ENCODE measurements around the gene CTSF.
"Not testable (repeated sequence)": the region's sequence is repeated elsewhere in the genome, so short reads cannot be mapped to it uniquely, and the experiment has no call there.

CTSF gene

DNA sequence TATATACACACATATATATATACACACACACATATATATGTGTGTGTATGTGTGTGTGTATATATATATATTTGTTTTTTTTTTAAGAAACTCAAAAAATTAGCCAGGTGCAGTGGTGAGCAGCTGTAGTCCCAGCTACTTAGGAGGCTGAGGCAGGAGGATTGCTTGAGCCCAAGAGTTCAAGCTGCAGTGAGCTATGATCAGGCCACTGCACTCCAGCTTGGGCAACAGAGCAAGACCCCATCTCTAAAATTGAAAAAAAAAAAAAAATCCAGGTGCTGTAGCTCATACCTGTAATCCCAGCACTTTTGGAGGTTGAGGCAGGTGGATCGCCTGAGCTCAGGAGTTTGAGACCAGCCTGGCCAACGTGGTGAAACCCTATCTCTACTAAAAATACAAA, 20.9 kb upstream of the CTSF start:
- not testable (repeated sequence) for ATAC-seq

DNA sequence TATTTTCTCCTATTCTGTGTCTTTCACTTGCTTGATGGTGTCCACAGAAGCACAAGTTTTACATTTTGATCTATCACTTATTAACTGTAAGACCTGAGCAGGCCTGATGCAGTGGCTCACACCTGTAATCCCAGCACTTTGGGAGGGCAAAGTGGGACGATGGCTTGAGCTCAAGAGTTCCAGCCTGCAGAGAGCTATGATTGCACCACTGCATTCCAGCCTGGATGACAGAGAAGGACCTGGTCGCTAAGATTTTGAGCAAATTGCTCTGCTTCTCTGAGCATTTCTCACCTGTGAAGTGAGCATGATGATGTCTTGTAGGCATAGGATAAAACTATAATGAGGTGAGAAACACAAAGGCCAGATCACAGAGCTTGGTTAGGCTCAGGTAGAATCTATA, 17.7 kb upstream of the CTSF start:
- no peak for ATAC-seq

DNA sequence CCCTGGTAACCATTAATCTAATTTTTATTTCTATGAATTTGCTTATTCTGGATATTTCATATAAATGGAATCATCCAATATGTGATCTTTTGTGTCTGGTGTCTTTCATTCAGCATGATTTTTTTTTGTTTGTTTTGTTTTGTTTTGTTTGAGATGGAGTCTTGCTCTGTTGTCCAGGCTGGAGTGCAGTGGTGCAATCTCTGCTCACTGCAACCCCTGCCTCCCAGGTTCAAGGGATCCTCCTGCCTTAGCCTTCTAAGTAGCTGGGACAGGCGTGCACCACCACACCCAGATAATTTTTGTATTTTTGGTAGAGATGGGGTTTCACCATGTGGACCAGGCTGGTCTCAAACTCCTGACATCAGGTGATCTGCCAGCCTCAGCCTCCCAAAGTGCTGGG, 17.0 kb upstream of the CTSF start:
- not testable (repeated sequence) for ATAC-seq

DNA sequence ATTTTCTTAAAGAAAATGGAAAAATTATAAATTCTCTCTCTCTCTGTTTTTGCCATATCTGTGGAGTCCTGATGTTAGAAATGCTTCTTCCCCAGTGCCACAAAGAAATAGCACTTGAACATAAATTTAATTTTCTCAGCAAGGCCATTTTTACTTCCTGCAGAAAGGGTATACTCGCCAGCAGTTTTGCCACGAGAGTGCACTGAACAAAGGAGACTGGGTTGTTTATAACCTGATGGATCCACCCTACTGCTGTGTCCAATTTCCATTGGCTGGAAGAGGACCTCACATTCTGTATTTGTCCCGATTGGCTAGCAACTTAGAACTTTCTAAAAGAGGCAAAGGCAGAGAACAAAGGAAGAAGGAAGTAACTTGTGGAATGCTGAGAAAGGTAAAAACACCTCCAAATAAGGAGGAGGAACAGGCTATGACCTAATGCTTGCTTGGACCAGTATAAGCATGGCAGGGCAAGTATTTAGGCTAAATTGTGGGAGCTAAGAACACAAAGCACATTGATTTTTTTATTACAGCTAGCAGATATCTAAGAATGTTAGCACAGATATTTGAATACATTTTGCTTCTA, 14.2 kb upstream of the CTSF start:
- ATAC-seq: not testable (repeated sequence)

DNA sequence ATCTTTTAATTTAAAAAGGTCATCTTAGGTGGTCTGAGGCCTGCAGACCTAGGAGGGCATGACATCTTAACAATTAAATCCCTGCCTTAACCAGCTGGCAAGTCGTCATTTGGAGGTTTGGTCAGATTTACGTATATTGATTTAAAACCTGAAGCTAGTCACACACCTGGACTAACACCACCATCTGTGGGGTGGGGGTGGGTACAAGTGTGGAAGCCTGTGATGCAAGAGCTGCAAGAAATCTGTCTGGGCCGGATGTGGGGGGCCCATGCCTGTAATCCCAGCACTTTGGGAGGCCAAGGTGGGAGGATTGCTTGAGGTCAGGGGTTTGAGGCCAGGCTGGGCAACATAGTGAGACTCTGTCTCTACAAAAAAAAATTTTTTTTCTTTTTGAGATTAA, 12.9 kb upstream of the CTSF start:
- no peak for ATAC-seq

DNA sequence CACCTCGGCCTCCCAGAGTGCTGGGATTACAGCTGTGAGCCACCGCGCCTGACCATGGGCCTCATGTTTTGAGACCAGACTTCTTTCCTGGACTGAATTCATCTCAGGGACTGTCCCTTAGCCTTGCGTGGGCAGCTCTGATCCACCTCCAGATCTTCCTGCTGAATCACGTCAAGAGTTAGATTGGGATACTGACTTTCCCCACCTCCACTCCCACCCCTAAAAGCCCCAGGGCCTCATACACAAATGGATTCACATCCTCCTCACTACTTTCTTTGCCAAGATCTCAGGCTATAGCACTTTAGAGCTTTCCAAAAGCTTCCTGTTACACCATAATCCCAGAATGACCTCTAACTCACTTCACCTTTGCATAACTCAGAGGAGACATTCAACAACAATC, 12.4 kb upstream of the CTSF start:
- ATAC-seq: no peak

DNA sequence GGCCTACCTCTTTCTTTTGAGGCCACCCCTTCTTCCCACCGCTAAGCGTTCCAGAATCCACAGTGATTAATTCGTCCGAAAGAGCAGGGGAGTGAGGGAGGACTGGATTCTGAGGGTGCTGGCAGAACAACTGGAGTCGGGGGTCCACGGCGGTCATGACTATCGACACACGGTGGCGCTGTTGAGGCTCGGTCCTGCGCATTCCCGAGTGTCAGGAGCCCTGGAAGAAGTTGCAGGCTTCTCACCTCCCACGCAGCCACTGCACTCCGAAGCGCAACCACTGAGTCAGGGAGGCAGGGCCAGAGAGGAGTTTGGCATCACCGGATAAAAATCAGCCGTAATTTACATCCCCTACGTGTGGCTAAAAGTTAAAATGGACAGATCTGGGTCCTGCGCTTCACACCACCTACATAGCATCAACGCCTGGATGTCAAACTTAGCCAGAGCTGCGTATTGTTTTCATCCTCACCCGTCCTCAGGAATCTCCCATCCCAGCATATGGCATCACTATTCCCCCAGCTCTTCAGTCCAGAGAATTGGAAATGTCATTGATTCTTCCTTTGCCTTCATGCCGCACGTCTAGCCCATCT, 10.7 kb upstream of the CTSF start:
- peak; percentile 70 to 85 for ATAC-seq

DNA sequence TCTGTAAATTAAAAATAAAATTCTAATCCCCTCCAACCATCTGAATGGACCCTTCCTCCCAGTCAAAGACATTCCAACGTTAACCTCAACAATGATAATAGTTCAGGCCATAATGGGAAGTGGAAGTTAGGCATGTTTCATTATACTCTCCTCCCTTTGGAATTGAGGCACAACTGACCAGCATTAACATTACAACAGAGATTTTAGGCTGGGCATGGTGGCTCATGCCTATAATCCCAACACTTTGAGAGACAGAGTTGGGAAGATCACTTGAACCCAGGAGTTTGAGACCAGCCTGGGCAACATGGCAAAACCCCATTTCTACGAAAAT, 2.4 kb upstream of the CTSF start:
- ATAC-seq: no peak

DNA sequence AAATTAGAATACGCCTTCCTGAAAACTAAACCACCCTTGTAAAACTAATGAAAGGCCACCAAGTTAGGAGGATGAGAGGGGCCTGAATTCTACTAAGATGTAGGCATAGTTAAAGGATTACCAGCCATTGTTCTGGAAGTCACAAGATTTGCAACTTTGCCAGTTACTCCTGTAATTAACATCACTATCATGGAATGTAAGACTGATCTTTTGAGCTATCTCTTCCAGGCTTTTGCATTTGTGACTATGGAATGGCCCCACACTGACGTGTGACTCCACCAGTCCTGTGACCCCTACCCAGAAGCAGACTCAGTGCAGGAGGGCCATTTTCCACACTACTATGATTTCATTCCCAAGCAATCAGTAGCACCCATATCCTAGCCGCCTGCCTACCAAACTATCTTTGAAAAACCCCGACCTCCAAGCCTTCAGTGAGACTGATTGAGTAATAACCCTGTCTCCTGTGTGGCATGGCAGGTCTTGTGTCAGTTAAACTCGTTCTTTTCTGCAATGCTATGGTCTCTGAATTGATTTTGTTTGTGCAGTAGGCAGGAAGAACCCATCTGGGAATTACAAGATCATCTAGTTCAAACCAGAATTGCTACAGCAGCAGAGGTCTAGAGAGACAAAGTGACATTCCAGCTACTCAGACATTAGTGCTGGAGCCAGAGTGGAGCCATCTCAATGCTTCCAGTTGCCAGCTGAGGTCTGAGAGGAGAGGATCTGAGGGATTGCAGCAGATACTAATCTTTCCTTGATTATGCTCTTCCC, 1.9 kb upstream of the CTSF start:
- no peak for ATAC-seq

DNA sequence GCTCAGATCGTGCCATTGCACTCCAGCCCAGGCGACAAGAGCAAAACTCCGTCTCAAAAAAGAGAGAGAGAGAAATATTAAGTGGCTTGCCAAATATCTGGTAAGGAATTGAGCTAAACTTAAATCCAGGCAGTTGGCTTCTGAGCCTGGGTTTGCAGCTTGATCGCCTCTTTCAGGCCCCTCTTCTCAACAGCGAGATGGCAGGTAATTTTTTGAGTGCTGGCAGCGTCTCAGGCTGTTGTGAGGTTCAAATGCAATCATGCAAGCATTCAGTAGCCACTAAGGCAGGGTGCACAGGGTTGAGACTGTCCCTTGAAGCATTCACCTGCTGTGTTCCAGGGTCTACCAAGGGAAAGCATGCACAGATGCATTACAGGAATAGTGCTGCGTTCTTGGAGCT, 670 bp upstream of the CTSF start:
- no peak for ATAC-seq

DNA sequence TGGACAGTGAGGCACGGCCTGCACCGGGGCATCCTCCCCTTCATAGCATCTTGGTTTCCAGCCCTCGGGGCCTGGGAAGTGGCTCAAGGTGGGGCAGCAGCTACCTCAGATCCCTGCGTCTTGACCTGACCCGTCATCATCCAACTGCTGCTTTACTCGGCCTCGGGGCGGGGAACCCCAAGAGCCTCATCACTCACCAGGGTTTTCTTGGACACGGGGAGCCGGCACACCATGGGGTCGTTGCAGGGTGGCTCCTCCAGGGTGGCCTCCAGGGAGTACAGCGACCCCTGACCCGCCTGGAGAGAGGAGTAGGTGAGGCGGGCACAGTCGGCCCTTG, 651 bp downstream of the CTSF start:
- ATAC-seq: no peak

DNA sequence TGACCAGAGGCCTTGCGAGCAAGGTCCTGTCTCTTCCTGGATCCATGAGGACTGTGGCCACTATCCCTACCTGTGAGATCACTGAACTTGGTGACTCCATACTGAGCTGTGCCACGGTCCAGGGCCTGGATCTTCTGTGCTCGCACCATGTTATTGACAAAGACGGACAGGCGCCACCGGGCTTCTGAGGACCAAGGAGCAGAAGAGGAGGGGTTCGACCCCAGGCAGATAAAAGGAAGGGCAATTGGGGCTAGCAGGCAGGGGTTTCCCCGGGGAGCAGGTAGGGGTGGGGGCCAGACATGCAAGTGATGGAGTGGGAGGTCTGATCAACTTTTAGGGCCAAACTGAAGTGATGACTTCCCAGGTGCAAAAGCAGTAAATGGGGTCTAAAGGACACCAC, 2.2 kb downstream of the CTSF start:
- ATAC-seq: no peak

DNA sequence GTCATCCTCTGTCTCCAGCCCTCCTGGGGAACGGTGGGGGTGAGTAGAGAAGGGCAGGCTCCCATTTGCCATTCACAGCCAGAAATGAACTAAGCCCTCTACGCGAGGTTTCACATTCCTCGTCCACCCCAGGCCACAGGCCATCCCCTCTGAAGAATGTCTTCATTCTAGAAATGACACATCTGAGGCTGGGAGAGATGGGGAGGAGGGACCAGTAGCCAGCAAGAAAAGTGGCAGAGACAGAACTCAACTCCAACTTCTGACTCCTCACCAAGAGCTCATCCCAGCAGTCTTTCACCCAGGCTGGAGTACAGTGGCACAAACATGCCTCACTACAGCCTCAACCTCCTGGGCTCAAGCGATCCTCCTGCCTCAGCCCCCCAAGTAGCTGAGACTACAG, 3.4 kb downstream of the CTSF start:
- no peak for ATAC-seq

DNA sequence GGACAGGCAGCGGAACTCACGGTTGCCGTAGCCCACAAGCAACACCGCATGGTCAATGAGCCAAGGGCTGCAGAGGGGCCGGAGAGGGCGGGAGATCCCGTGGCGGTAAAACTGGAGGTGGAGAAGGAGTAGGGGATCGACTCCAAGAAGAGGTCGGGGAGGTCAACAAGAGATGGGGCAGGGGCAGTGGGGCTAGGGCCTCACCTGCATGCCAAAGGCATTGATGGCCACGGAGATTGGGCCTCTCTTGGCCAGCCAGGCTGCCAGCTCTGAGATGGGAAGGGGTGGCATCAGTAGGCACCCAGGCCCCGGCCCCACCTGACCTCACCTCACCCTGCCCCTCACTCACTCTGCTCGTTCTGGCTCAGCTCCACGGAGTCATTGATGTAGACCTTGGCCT, 3.9 kb downstream of the CTSF start:
- no peak for ATAC-seq

DNA sequence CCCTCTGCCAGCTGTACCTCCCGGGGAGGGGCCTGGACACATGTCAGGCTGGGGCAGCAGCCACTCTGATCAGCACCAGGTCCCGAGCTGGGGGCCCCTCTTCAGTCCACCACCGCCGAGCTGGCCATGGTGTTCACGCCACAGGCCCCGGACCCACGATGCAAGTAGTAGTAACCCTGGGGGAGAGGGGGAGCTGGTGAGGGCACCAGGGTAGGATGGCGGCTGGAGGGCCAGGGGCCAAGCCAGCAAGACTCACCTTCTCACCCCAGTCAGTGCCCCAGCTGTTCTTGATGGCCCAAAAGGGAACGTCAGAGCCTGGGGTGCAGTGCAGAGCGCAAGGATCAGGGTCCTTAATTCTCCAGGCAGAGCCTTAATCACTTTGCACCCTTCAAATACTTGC, 4.6 kb downstream of the CTSF start:
- ATAC-seq: no peak

DNA sequence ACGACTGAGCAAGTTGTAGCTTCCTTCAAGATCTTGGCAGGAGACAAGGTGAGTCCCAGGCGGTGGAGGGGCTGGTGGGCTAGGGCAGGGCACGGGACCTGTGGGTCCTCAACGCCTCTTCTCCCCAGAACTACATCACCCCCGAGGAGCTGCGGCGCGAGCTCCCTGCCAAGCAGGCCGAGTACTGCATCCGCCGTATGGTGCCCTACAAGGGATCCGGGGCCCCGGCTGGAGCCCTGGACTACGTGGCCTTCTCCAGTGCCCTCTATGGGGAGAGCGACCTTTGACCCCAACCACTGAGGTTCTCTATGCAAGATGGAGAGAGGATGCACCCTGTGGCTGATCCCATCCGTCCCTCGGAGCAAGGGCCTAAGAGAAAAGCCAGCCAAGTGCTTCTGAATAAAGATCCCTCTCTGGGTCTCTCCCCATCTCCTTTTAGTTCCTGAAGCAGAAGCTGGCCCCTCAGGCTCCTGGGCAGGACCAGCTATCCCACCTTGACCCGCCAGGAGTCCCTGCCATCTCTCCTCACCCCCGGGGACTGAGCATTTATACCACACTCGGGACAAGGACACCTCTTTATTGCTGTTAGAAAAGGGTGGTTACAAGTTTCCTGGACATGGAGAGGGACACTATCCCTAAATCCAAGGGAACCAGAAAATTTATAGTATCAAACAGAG, 5.4 kb downstream of the CTSF start:
- no peak for ATAC-seq

DNA sequence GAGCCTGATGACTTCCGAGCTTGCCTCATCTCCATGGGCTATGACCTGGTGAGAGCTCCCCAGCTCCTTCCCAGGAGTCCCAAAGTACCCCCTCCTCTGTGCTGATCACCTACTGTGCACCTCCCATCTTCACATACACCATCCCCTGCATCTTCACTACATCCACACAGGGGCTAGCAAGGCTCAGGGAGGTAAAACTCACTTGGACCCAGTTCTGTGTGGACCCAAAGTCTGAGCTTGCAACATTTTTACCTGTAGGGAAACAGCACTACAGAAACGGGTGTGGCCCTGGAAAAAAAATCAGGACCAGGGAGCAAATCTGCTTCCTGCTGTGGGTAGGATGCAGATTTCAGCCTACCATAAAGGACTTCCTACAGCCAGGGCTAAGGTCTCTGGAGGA, 6.1 kb downstream of the CTSF start:
- no peak for ATAC-seq

DNA sequence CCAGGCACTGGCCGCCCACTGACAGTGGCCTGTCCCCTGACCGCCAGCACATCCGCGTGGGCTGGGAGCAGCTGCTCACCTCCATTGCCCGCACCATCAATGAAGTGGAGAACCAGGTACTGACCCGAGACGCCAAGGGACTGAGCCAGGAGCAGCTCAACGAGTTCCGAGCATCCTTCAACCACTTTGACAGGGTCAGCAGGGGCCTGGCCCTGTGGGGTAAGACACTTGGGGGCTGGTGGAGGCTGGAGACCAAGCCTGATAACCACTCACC, 6.5 kb downstream of the CTSF start:
- no peak for ATAC-seq

DNA sequence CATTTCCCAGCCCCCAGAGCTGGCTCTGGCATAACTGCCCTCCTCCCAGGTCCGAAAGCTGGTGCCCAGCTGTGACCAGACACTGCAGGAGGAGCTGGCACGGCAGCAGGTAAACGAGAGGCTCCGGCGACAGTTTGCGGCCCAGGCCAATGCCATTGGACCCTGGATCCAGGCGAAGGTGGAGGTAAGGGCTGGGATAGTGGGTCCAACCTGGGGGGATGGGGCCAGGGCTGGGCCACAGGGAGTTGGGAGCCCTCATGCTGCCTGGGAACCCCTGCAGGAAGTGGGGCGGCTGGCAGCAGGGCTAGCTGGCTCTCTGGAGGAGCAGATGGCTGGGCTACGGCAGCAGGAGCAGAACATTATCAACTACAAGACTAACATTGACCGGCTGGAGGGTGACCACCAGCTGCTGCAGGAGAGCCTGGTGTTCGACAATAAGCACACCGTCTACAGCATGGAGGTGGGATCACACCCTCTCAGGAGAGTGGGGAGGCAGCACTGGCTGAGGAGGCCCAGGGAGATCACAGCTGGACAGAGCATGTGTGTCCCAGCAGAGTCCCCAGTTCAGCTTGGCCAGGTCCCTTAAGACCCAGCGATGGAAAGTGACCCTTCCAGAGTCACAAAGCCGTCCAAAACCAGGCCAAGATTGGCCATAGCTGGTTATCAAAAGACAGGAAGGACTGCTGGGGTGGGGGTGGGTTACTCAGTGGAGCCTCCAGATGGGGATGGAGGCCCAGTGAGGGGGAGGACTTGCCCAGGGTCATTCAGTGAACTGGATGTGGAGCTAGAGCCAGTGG, 7.0 kb downstream of the CTSF start:
- no peak for ATAC-seq

DNA sequence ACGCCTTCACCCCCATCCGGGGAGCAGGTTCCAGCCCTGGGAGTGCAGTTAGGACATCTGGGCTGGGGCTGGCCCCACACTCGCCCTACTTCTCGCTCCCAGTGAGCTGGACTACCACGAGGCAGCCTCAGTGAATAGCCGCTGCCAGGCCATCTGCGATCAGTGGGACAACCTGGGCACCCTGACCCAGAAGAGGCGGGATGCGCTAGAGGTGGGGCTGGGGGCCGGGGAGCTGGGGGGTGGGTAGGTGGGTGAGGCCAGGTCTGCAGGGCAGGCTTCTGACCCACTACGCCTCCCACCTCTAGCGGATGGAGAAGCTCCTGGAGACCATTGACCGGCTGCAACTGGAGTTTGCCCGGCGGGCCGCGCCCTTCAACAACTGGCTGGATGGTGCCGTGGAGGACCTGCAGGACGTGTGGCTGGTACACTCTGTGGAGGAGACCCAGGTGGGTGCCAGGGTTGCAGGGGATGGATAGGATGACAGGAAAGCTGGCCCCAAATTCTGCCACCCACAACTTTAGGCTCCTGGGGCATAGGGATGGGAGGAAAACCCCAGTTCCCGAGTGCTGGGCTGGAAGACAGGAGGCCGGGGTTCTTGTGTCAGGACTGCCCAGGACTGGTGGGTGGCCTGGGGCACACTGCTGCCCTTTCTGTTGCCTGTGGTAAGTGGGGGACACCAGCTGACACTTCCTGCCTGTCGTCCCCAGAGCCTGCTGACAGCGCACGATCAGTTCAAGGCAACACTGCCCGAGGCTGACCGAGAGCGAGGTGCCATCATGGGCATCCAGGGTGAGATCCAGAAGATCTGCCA, 8.3 kb downstream of the CTSF start:
- ATAC-seq: no peak

DNA sequence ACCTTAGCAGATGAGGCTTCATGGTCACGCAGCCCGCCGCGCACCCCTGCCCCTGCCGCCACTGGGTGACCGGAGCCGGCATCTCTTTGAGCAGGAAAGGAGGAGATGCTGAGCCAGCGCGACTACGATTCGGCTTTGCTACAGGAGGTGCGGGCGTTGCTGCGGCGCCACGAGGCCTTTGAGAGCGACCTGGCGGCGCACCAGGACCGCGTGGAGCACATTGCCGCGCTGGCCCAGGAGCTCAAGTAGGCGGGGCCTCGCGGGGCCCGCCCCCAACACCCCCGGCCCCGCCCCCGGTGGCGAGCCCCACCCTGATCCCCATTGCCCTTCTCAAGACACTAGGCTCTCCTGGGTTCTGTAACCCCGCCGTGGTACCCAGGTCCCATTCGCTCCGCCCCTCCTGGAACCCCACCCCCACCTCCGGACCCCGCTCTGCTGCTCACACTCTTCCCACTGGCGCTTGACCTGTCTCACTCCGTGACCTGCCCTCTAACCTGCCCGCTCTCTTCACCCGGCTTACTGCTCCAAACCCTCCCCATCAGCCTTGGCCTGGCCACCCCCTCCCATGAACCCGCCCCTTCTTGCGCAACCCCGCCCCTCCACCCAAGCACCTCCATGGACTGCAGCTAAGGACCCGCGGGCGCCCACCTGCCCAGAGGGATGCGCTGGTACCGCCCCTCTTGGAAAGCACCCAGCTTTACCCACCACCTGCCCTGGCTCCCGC, 9.1 kb downstream of the CTSF start:
- ATAC-seq: peak; percentile 55 to 56

DNA sequence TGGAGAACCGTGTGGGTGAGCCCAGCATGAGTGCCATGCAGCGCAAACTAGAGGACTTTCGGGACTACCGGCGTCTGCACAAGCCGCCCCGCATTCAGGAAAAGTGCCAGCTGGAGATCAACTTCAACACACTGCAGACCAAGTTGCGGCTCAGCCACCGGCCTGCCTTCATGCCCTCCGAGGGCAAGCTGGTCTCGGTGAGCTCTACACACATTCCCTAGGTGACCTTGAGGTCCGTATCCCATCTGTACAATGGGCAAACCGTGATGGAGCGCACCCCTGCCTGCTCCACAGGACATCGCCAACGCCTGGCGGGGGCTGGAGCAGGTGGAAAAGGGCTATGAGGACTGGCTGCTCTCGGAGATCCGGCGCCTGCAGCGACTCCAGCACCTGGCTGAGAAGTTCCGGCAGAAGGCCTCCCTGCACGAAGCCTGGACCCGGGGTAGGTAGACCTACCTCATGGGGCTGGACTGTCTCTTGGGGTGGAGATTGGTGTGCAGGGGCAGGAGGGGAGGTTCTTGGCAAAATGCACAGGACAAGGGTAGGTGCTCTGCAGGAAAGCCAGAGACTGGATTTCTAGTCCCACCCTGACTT, 10.6 kb downstream of the CTSF start:
- no peak for ATAC-seq
